ENCODE measurements around the gene FAM168B. TPM values are rescaled to one million over a fixed set of nuclear protein-coding genes. Genes with fewer than 3 reads are reported as not detected.

The FAM168B gene
- total RNA-seq, 2 experiments from 2014 or later = 74.1 to 76.4 TPM

- no peak for ATAC-seq (ENCODE audit: poor library complexity)
- H3K36me3 ChIP-seq (ENCODE audit: insufficient read depth, low read length) = peaks cover 66% of the 10 kb centered on the region
- no peak for DNase-seq
- no peak overlapping the region for H3K27ac ChIP-seq (ENCODE audit: low read depth in 1 of 2, low read length in 2 of 2)
- H3K27me3 Mint-ChIP-seq = no peaks in the 10 kb centered on the region
- ChIA-PET POLR2A (no interaction called here), CTCF (no interaction called here)
- H3K4me1 Mint-ChIP-seq (ENCODE audit: low read depth) = no peaks in the 10 kb centered on the region
- H3K4me1 ChIP-seq (ENCODE audit: insufficient read depth, low read length) = no peaks in the 10 kb centered on the region
- no peak overlapping the region for H3K4me3 ChIP-seq (ENCODE audit: low read length)
- peaks cover 69% of the 10 kb centered on the region for H3K36me3 Mint-ChIP-seq (ENCODE audit: low read depth)
- no peaks in the 10 kb centered on the region for H3K9me3 Mint-ChIP-seq
- no peak overlapping the region for H3K4me3 Mint-ChIP-seq
- TF ChIP-seq, protein P1, sequence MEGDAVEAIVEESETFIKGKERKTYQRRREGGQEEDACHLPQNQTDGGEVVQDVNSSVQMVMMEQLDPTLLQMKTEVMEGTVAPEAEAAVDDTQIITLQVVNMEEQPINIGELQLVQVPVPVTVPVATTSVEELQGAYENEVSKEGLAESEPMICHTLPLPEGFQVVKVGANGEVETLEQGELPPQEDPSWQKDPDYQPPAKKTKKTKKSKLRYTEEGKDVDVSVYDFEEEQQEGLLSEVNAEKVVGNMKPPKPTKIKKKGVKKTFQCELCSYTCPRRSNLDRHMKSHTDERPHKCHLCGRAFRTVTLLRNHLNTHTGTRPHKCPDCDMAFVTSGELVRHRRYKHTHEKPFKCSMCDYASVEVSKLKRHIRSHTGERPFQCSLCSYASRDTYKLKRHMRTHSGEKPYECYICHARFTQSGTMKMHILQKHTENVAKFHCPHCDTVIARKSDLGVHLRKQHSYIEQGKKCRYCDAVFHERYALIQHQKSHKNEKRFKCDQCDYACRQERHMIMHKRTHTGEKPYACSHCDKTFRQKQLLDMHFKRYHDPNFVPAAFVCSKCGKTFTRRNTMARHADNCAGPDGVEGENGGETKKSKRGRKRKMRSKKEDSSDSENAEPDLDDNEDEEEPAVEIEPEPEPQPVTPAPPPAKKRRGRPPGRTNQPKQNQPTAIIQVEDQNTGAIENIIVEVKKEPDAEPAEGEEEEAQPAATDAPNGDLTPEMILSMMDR (IDR thresholded peaks at IDR 0.05) = no peak
- no peaks in the 10 kb centered on the region for H3K9me3 ChIP-seq (ENCODE audit: control insufficient read depth in 1 of 2, insufficient read depth in 1 of 2, low read length in 2 of 2)
- no peaks in the 10 kb centered on the region for H3K27me3 ChIP-seq (ENCODE audit: control insufficient read depth in 1 of 2, insufficient read depth in 2 of 2, low read length in 2 of 2)
- intact Hi-C loops (cut with DNase I, micrococcal nuclease) = no loop called here
- H3K27ac Mint-ChIP-seq = peak overlapping the region; percentile 34
These were observed 44.6 kb downstream of the FAM168B start for GRCh38 chr2:131048641-131049040.

GRCh38 chr2:131047920-131048560, 45.2 kb downstream of the FAM168B start:
- H3K9me3 ChIP-seq (ENCODE audit: control insufficient read depth in 1 of 2, insufficient read depth in 1 of 2, low read length in 2 of 2) = no peaks in the 10 kb centered on the region
- Mint-ChIP-seq H3K4me1 (ENCODE audit: low read depth) (no peaks in the 10 kb centered on the region), H3K4me3 (no peak overlapping the region), H3K27me3 (no peaks in the 10 kb centered on the region), H3K36me3 (ENCODE audit: low read depth) (peaks cover 63% of the 10 kb centered on the region), H3K9me3 (no peaks in the 10 kb centered on the region), H3K27ac (peak overlapping the region; percentile 34)
- intact Hi-C loops (cut with DNase I, micrococcal nuclease) = no loop called here
- CTCF ChIA-PET = no interaction called here
- H3K36me3 ChIP-seq (ENCODE audit: insufficient read depth, low read length) = peaks cover 60% of the 10 kb centered on the region
- no peak for DNase-seq
- H3K27ac ChIP-seq (ENCODE audit: low read depth in 1 of 2, low read length in 2 of 2) = no peak overlapping the region
- H3K4me1 ChIP-seq (ENCODE audit: insufficient read depth, low read length) = no peaks in the 10 kb centered on the region
- POLR2A ChIA-PET = no interaction called here
- TF ChIP-seq, protein P1 (IDR thresholded peaks at IDR 0.05) = no peak
- no peak for ATAC-seq (ENCODE audit: poor library complexity)
- H3K4me3 ChIP-seq (ENCODE audit: low read length) = no peak overlapping the region
- H3K27me3 ChIP-seq (ENCODE audit: control insufficient read depth in 1 of 2, insufficient read depth in 2 of 2, low read length in 2 of 2) = no peaks in the 10 kb centered on the region

DNA sequence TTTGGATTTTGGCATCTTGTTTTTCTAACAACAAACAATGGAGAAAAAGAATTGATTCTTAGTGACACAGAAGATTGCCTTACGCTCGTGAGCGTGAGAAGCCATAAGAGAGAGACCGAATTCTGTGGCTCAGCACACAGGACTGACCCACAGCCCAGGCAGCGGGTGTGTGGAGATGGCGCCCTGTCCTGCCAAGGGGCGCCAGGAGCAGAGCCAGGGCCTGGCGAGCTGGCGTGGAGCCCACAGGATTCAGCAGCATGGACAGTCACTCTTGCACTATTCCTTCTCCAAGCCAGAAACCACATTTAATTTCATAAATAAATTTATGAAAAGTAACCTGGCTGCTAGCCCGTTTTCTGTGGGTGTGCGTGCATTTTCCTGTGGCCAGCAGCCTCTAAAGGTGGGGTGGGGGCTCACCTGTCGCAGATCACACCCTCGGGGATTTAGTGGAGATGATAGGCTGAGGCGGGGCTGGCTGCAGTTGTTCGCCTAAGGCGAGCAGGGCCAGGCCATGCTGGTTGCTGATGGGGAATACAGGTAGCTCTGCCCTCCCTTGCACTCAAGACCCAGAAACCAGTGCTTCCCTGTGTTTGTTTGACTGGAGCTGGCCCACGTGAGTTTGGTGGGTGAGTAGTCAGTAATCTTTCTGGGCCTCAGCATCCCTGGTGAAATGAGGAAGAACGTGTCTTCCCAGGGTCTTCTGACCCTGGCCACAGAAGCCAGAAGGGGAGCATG, 46.2 kb downstream of the FAM168B start:
- TF ChIP-seq, protein P1 (IDR thresholded peaks at IDR 0.05) = no peak
- Mint-ChIP-seq H3K9me3 (no peaks in the 10 kb centered on the region), H3K27ac (peak overlapping the region; percentile 30), H3K27me3 (no peaks in the 10 kb centered on the region), H3K4me3 (no peak overlapping the region), H3K4me1 (ENCODE audit: low read depth) (peaks cover 5% of the 10 kb centered on the region), H3K36me3 (ENCODE audit: low read depth) (peaks cover 53% of the 10 kb centered on the region)
- DNase-seq (no peak), ATAC-seq (ENCODE audit: poor library complexity) (no peak)
- CTCF ChIA-PET = interaction anchor here (1.2 kb wide), 1 partner anchor 99 kb away, joined by 3 read pairs; no protein-coding TSS in a partner anchor
- intact Hi-C loops (cut with DNase I, micrococcal nuclease) = no loop called here
- POLR2A ChIA-PET = no interaction called here
- H3K27me3 ChIP-seq (ENCODE audit: control insufficient read depth in 1 of 2, insufficient read depth in 2 of 2, low read length in 2 of 2) = no peaks in the 10 kb centered on the region
- H3K4me3 ChIP-seq (ENCODE audit: low read length) = no peak overlapping the region
- peaks cover 6% of the 10 kb centered on the region for H3K4me1 ChIP-seq (ENCODE audit: insufficient read depth, low read length)
- no peaks in the 10 kb centered on the region for H3K9me3 ChIP-seq (ENCODE audit: control insufficient read depth in 1 of 2, insufficient read depth in 1 of 2, low read length in 2 of 2)
- no peak overlapping the region for H3K27ac ChIP-seq (ENCODE audit: low read depth in 1 of 2, low read length in 2 of 2)
- H3K36me3 ChIP-seq (ENCODE audit: insufficient read depth, low read length) = peaks cover 50% of the 10 kb centered on the region

Data from CD4-positive, alpha-beta T cell (primary cell).